GM21360 (cell line): ENCODE data around the gene NRSN2.
A peak's percentile ranks its signal among the peaks of the same experiment; 100 is the strongest.
"Not testable (repeated sequence)": the region's sequence is repeated elsewhere in the genome, so short reads cannot be mapped to it uniquely, and the experiment has no call there.

Experiments
- ATAC-seq: cut with Tn5 transposase; IDR thresholded peaks from one replicate; pipeline ENCODE4 v1.9.1; 2021; ENCODE audit warnings: mild to moderate bottlenecking, moderate library complexity; ENCODE audit not compliant: unreplicated experiment

NRSN2 gene

GRCh38 chr20:353166-353565 lies 6.3 kb downstream of the NRSN2 start:
- ATAC-seq: no peak

GRCh38 chr20:354298-354977 lies 7.5 kb downstream of the NRSN2 start:
- peak; percentile 86 for ATAC-seq

- not testable (repeated sequence) for ATAC-seq
These were observed 9.2 kb downstream of the NRSN2 start for GRCh38 chr20:356154-356553.

- no peak for ATAC-seq
These were observed 9.8 kb downstream of the NRSN2 start for GRCh38 chr20:356745-357144.

- no peak for ATAC-seq
These were observed 12.1 kb downstream of the NRSN2 start for GRCh38 chr20:358891-359555.

GRCh38 chr20:361561-361960 lies 14.7 kb downstream of the NRSN2 start:
- no peak for ATAC-seq

GRCh38 chr20:362271-363254 lies 15.7 kb downstream of the NRSN2 start:
- ATAC-seq: no peak

- ATAC-seq: no peak
These were observed 16.6 kb downstream of the NRSN2 start for GRCh38 chr20:363319-364078.

GRCh38 chr20:364905-365794 lies 18.2 kb downstream of the NRSN2 start:
- no peak for ATAC-seq

- no peak for ATAC-seq
These were observed 19.3 kb downstream of the NRSN2 start for GRCh38 chr20:366041-366718.

GRCh38 chr20:366719-367485 lies 20.0 kb downstream of the NRSN2 start:
- no peak for ATAC-seq

GRCh38 chr20:367486-367887 lies 20.6 kb downstream of the NRSN2 start:
- no peak for ATAC-seq

- no peak for ATAC-seq
These were observed 22.0 kb downstream of the NRSN2 start for GRCh38 chr20:368915-369314.

- ATAC-seq: no peak
These were observed 23.3 kb downstream of the NRSN2 start for GRCh38 chr20:370151-370600.

- ATAC-seq: no peak
These were observed 24.3 kb downstream of the NRSN2 start for GRCh38 chr20:370977-371754.

- no peak for ATAC-seq
These were observed 25.0 kb downstream of the NRSN2 start for GRCh38 chr20:371755-372542.
